Measurements from ENCODE around the gene ZNF474.

Gene ZNF474

DNA sequence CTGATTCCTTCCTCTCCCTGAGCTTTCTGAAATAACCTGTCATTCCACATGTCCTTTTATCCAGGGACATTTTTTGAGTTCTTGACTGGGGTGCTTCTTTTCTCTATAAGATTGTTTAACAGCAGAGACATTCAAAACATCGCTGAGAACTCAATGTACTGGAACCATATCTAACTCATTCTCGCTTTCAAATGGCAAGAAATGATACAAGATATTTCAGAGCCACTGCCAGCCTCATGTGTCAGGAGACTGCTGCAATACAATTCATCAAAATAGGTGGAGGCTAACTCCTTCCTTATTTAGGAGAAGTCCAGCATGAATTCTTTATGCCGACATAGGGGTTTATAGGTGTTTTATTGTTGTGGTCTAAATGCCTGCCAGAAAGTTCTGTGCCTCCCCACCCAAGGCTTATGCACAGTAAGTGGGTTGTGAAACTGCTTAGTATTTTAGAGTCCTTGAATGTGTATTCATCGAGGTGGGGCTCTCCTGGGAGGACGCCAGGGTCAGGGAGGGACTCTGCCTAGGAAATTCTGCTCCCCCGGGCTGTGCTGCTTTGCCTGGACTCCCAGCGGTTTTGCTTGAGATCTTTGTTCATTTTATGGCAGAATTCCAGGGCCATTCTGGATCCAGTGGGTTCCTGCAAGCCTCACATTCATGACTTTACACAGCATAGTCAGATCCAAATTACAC lies 53.9 kb downstream of the ZNF474 start:
- no peak for DNase-seq

GRCh38 chr5:122183788-122184170 lies 54.4 kb downstream of the ZNF474 start:
- no peak for DNase-seq

DNA sequence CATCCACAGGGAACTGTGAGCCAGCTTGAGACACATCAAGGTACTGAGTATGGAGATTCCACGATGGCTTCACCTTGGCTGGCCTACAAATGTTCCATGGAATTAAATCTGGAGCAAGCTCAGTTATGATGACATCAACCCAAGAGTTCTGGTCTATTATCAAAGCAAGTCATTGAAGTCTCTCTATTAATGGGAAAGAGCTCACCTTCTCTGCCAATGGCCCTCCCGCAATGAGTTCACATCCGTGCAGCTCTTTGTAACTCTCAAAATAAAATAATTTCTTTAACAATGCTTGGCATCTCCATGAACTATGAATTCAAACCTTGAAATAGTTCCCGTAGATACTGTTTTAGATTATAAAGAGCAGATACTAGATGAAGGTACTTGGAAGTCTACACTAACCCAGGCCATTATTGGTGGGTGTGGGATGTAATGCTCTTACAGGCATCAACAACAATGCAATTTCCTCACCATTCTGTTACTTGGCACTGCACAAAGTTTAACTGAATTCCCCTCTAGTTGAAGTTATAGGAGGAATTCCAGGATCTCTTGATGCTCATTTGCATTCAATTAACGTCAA lies 55.4 kb downstream of the ZNF474 start:
- DNase-seq: no peak

GRCh38 chr5:122187426-122187825 lies 58.1 kb downstream of the ZNF474 start:
- no peak for DNase-seq

DNA sequence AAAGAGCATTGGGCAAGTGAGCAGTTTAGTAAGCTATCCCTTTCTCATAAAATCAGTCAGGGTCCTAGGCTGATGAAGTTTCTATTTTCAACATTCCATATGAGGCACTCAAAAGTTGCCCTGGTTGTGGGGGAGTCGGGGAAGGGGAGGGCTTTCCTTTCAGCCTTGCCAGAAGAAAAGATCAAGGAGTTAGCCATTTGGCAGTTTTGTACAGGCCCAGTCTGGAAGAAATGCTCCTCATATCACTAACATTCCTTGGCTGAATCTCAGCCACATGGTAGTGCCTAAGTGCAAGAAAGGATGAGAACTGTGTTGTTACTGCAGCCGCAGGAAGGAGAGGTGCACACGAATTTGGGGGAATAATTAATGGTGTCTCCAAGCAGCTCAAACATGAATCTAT lies 60.8 kb downstream of the ZNF474 start:
- DNase-seq: no peak

DNA sequence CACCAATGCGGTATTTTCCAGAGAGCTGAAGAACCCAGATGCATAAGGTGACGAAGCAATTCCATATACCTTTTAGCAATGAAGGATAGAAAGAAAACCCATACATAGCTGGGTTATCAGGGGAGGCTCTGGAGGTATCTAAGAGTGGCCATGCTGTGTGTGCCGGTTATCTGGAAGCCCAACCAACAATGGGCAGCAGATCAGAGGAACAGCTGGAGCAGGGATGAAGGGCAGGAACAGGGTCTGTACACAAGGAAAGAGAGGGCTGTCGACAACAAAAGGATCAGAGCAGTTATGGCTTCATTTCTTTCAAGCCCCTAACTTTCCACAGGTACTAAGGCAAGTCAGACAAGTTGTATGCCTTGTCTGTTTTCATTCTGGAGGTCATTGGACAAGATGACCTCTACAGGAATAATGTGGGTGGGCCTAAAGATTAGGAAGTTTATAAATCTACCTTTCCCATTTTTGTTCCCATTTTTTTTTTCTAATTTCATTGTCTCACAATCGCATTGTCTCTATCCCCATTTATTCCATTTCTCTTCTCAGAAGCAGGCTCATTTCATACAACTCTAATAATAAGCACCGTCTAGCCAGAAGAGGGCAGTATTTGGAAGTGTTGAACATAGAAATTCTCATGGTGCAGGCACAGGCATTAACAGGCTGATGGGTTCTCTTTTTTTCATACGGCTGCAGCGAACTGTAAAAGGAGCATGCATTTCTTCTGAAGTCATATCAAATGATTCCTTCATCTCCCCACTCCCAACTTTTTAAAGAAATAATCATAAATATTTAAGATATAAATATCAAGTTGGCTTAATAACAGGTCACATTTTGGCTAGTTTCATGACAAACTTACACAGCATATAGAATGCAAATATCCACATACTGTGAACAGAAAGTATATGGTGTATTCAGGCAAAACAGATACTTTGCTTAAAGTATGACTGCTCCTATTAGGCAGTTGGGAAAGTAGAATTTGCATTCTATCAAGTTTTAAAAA lies 63.5 kb downstream of the ZNF474 start:
- DNase-seq: no peak

GRCh38 chr5:122195802-122196394 lies 66.6 kb downstream of the ZNF474 start:
- DNase-seq: no peak

- DNase-seq: no peak
These were observed 69.8 kb downstream of the ZNF474 start for GRCh38 chr5:122199146-122199545.

- DNase-seq: no peak
These were observed 71.1 kb downstream of the ZNF474 start for GRCh38 chr5:122200450-122200849.

- no peak for DNase-seq
These were observed 71.5 kb downstream of the ZNF474 start for GRCh38 chr5:122200865-122201264.

- no peak for DNase-seq
These were observed 72.0 kb downstream of the ZNF474 start for GRCh38 chr5:122201365-122201764.

GRCh38 chr5:122202952-122203351 lies 73.6 kb downstream of the ZNF474 start:
- no peak for DNase-seq

Data from CD4-positive, alpha-beta T cell treated with Interleukin-6 for 4 hours (primary cell).